ENCODE results near the gene PCED1B. TPM values are rescaled to one million over a fixed set of nuclear protein-coding genes. Genes with fewer than 3 reads are reported as not detected.

The PCED1B gene
- total RNA-seq, 2 donors from 2014 or later: 2.3 to 14.2 TPM

DNA sequence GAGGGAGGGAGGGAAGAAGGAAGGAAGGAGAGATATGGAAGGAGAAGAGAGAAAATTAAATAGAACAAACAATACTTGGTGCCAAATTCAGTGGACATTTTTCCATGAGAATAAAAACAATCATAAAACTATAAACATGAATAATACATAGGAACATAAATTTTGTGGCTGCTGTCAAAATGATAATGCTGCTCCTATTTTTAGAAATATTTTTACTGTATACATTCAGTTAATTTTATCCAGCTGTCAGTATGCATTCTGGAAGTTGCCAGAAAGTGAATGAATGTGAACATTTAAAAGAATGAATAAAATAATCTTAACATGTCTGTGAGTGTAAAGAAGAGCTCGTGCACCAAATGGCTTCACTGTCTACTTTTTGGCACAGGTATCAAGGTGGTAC, 13.9 kb upstream of the PCED1B start:
- Histone ChIP-seq H3K9me3 (no peaks in the 10 kb centered on the region), H3K36me3 (replicated peaks in 1 of 2; ENCODE audit: insufficient read depth in 1 of 2, low read depth in 2 of 2) (no peaks in the 10 kb centered on the region), H3K27ac (no peak overlapping the region), H3K4me1 (peaks cover 27% of the 10 kb centered on the region), H3K4me3 (no peak overlapping the region), H3K27me3 (no peaks in the 10 kb centered on the region)
- ATAC-seq (no peak), DNase-seq (no peak)
- WGBS, 2 donors: 94 to 96% methylated on average over 1 of the region's 1 CpG
- TF ChIP-seq CTCF (IDR thresholded peaks at IDR 0.05): no peak
- TF ChIP-seq POLR2A (IDR thresholded peaks at IDR 0.05): no peak
- intact Hi-C loops (cut with DNase I): no loop called here

GRCh38 chr12:47066278-47067025, 13.0 kb upstream of the PCED1B start:
- Histone ChIP-seq H3K36me3 (replicated peaks in 1 of 2; ENCODE audit: insufficient read depth in 1 of 2, low read depth in 2 of 2) (no peaks in the 10 kb centered on the region), H3K4me1 (peaks cover 27% of the 10 kb centered on the region), H3K27ac (peak overlapping the region; percentile 9 to 68 (median 48)), H3K4me3 (no peak overlapping the region), H3K27me3 (no peaks in the 10 kb centered on the region), H3K9me3 (no peaks in the 10 kb centered on the region)
- WGBS, 2 donors: 35 to 39% methylated on average over 6 of the region's 6 CpGs
- DNase-seq: peak in 3 of 4 donors; percentile 18 to 47 (median 23)
- intact Hi-C loops (cut with DNase I): no loop called here
- ATAC-seq: peak; percentile 92
- TF ChIP-seq POLR2A (IDR thresholded peaks at IDR 0.05): no peak
- no peak for TF ChIP-seq CTCF (IDR thresholded peaks at IDR 0.05)

DNA sequence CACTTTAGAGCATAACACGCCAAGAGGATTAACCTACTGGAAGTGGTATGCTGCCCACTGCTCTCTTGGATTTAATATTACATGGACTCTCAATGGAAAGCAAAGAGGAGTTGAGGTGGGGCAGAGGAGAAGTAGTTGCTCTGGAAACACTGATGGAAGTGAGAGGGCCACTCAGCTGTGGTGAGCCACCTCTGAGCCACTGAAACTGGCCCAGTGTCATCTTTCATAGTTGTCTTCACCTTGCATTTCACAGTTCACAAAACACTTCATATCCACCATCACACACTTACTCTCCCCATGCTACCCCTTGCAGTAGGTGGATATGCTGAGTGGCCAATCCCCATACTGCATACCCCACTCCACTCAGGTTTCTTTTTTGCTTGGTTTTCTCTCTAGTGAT, 12.2 kb upstream of the PCED1B start:
- H3K4me1 ChIP-seq: peaks cover 27% of the 10 kb centered on the region
- ATAC-seq: no peak
- WGBS, 2 donors: 91 to 93% methylated on average over 1 of the region's 1 CpG
- no peak for DNase-seq
- intact Hi-C loops (cut with DNase I): no loop called here
- H3K4me3 ChIP-seq: no peak overlapping the region
- H3K36me3 ChIP-seq (replicated peaks in 1 of 2; ENCODE audit: insufficient read depth in 1 of 2, low read depth in 2 of 2): no peaks in the 10 kb centered on the region
- H3K27ac ChIP-seq: peak overlapping the region in 3 of 4 donors; percentile 35 to 68 (median 62)
- no peak for TF ChIP-seq CTCF (IDR thresholded peaks at IDR 0.05)
- no peak for TF ChIP-seq POLR2A (IDR thresholded peaks at IDR 0.05)
- no peaks in the 10 kb centered on the region for H3K9me3 ChIP-seq
- H3K27me3 ChIP-seq: no peaks in the 10 kb centered on the region

DNA sequence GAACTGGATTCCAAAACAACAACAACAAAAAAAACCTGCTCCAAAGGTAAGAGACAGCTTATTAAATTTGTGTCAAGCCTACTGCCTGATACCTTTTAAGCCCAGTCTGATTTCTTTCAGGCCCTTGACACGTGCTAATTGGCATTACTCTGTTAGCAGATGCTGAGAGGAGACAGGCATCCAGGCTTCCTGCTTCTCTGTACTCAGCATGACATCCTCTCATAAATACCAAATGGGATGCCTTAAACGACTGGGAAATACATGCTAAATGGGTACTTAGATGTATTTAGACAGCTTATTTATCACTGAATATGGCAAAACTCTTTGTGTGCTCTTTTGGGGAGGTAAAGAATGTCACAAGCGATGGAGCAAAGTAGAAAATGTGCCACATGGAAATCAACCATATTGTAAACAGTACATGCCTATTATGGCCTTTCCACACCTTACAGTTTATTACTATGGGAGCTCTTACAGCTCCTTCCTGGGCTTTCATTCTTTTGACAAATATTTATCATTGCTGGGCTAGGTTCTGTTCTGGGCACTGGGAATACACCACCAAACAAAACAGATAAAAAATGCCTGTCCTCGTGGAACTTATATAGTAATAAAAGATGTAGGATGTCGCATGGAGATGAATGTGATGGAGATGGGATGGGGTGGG, 11.5 kb upstream of the PCED1B start:
- Histone ChIP-seq H3K4me1 (peaks cover 27% of the 10 kb centered on the region), H3K4me3 (no peak overlapping the region), H3K27ac (no peak overlapping the region), H3K27me3 (no peaks in the 10 kb centered on the region), H3K9me3 (no peaks in the 10 kb centered on the region), H3K36me3 (replicated peaks in 1 of 2; ENCODE audit: insufficient read depth in 1 of 2, low read depth in 2 of 2) (no peaks in the 10 kb centered on the region)
- WGBS, 2 donors: 71 to 76% methylated on average over 5 of the region's 5 CpGs
- ATAC-seq (no peak), DNase-seq (no peak)
- intact Hi-C loops (cut with DNase I): no loop called here
- no peak for TF ChIP-seq POLR2A (IDR thresholded peaks at IDR 0.05)
- no peak for TF ChIP-seq CTCF (IDR thresholded peaks at IDR 0.05)
